H9 (cell line): ENCODE data around the gene THOC7. TPM values are rescaled to one million over a fixed set of nuclear protein-coding genes. Genes with fewer than 3 reads are reported as not detected.

Source experiments
- DNase-seq: peaks from one replicate; pipeline ENCODE4 v3.0.0-alpha.2; 2017
- H2AFZ ChIP-seq: one replicate; pipeline ENCODE4 v1.6.1; 2013; ENCODE audit warnings: mild to moderate bottlenecking, low read length, control low read depth, moderate library complexity
- H2AK5ac ChIP-seq: 2 replicates; pipeline ENCODE4 v1.6.1; 2013; ENCODE audit warnings: low read length, control low read depth, mixed read lengths; ENCODE audit not compliant: insufficient read length
- H2BK120ac ChIP-seq: one replicate; pipeline ENCODE4 v1.6.1; 2013; ENCODE audit warnings: low read depth, mild to moderate bottlenecking, low read length, control low read depth, inconsistent platforms; ENCODE audit not compliant: poor library complexity, severe bottlenecking
- H2BK12ac ChIP-seq: 2 replicates; pipeline ENCODE4 v1.6.1; 2013; ENCODE audit warnings: low read length, control low read depth, mixed read lengths, low read depth; ENCODE audit not compliant: insufficient read length
- H2BK15ac ChIP-seq: 2 replicates; pipeline ENCODE4 v1.6.1; 2013; ENCODE audit warnings: low read depth, low read length, control low read depth
- H2BK20ac ChIP-seq: one replicate; pipeline ENCODE4 v1.6.1; 2013; ENCODE audit warnings: low read depth, mild to moderate bottlenecking, low read length, control low read depth, inconsistent platforms; ENCODE audit not compliant: poor library complexity, severe bottlenecking
- H2BK5ac ChIP-seq: 2 replicates; pipeline ENCODE4 v1.6.1; 2013; ENCODE audit warnings: low read length, control low read depth, mixed read lengths; ENCODE audit not compliant: insufficient read length
- H3K14ac ChIP-seq: 2 replicates; pipeline ENCODE4 v1.6.1; 2013; ENCODE audit warnings: low read length, control low read depth; ENCODE audit not compliant: insufficient read depth
- H3K18ac ChIP-seq: 2 replicates; pipeline ENCODE4 v1.6.1; 2013; ENCODE audit warnings: low read depth, mild to moderate bottlenecking, mixed read lengths, low read length, control low read depth; ENCODE audit not compliant: insufficient read length
- H3K23ac ChIP-seq: 2 replicates; pipeline ENCODE4 v1.6.1; 2013; ENCODE audit warnings: low read length, control low read depth, mixed read lengths, low read depth; ENCODE audit not compliant: insufficient read length
- H3K23me2 ChIP-seq: 2 replicates; pipeline ENCODE4 v1.6.1; 2013; ENCODE audit warnings: low read depth, mild to moderate bottlenecking, mixed read lengths, low read length, control low read depth; ENCODE audit not compliant: insufficient read length, poor library complexity, severe bottlenecking
- H3K27ac ChIP-seq: 2 replicates; pipeline ENCODE4 v1.5.1; 2013; ENCODE audit warnings: low read length, control low read depth, mixed read lengths, low read depth; ENCODE audit not compliant: insufficient read length
- H3K27me3 ChIP-seq: 2 replicates; pipeline ENCODE4 v1.6.1; 2013; ENCODE audit warnings: low read length, control low read depth, inconsistent platforms; ENCODE audit not compliant: insufficient read depth
- H3K4ac ChIP-seq: 2 replicates; pipeline ENCODE4 v1.6.1; 2013; ENCODE audit warnings: low read depth, mild to moderate bottlenecking, control low read depth, inconsistent platforms, low read length, moderate library complexity
- H3K4me1 ChIP-seq: 2 replicates; pipeline ENCODE4 v1.6.1; 2013; ENCODE audit warnings: low read length, control low read depth, inconsistent platforms; ENCODE audit not compliant: insufficient read depth
- H3K4me2 ChIP-seq: 2 replicates; pipeline ENCODE4 v1.6.1; 2013; ENCODE audit warnings: low read length, control low read depth, mixed read lengths; ENCODE audit not compliant: insufficient read length, insufficient read depth
- H3K56ac ChIP-seq: 2 replicates; pipeline ENCODE4 v1.6.1; 2013; ENCODE audit warnings: low read depth, mild to moderate bottlenecking, mixed read lengths, low read length, control low read depth; ENCODE audit not compliant: insufficient read length
- H3K79me1 ChIP-seq: 2 replicates; pipeline ENCODE4 v1.6.1; 2013; ENCODE audit warnings: low read depth, mild to moderate bottlenecking, moderate library complexity, low read length, control low read depth, inconsistent platforms; ENCODE audit not compliant: insufficient read depth, poor library complexity, severe bottlenecking
- H3K79me2 ChIP-seq: 2 replicates; pipeline ENCODE4 v1.6.1; 2013; ENCODE audit warnings: low read length, control low read depth, inconsistent platforms; ENCODE audit not compliant: insufficient read depth
- H3K9ac ChIP-seq: 2 replicates; pipeline ENCODE4 v1.6.1; 2013; ENCODE audit warnings: low read length, control low read depth, mixed read lengths; ENCODE audit not compliant: insufficient read length; ENCODE audit errors: extremely low read depth
- H3K9me3 ChIP-seq: one replicate; pipeline ENCODE4 v1.6.1; 2013; ENCODE audit warnings: low read depth, low read length, inconsistent platforms; ENCODE audit not compliant: control insufficient read depth
- H3T11ph ChIP-seq: one replicate; pipeline ENCODE4 v1.6.1; 2013; ENCODE audit warnings: mild to moderate bottlenecking, low read length, control low read depth, inconsistent platforms
- H4K20me1 ChIP-seq: one replicate; pipeline ENCODE4 v1.6.1; 2013; ENCODE audit not compliant: control insufficient read depth, insufficient read length, insufficient read depth
- H4K5ac ChIP-seq: 2 replicates; pipeline ENCODE4 v1.6.1; 2013; ENCODE audit warnings: low read depth, mild to moderate bottlenecking, mixed read lengths, low read length, control low read depth; ENCODE audit not compliant: insufficient read length
- H4K8ac ChIP-seq: replicated peaks from 2 replicates; pipeline ENCODE4 v1.6.1; 2013; ENCODE audit warnings: low read length, control low read depth, mixed read lengths, low read depth; ENCODE audit not compliant: insufficient read length
- H4K91ac ChIP-seq: 2 replicates; pipeline ENCODE4 v1.6.1; 2013; ENCODE audit warnings: low read depth, mild to moderate bottlenecking, moderate library complexity, mixed read lengths, low read length, control low read depth; ENCODE audit not compliant: insufficient read length
- H3K27ac Mint-ChIP-seq, 3 experiments: 2 replicates in 2 of 3; 3 replicates in 1 of 3; pipeline ENCODE4 v1.8.0; 2020 to 2021; ENCODE audit warnings: mixed read lengths in 3 of 3, mild to moderate bottlenecking in 1 of 3, moderate library complexity in 1 of 3
- H3K27me3 Mint-ChIP-seq: 2 replicates; pipeline ENCODE4 v1.8.0; 2021; ENCODE audit warnings: low read depth, mild to moderate bottlenecking, moderate library complexity, mixed read lengths
- H3K36me3 Mint-ChIP-seq, 3 experiments: 2 replicates in 2 of 3; 3 replicates in 1 of 3; pipeline ENCODE4 v1.8.0; 2020 to 2021; ENCODE audit warnings: low read depth in 3 of 3, mixed read lengths in 3 of 3; ENCODE audit not compliant: insufficient read depth in 1 of 3
- H3K4me1 Mint-ChIP-seq, 2 experiments: 2 replicates each; pipeline ENCODE4 v1.8.0; 2020; ENCODE audit warnings: mixed read lengths in 2 of 2
- H3K4me3 Mint-ChIP-seq, 2 experiments: 2 replicates in 1 of 2; 3 replicates in 1 of 2; pipeline ENCODE4 v1.8.0; 2020 to 2021; ENCODE audit warnings: mild to moderate bottlenecking in 2 of 2, mixed read lengths in 2 of 2, moderate library complexity in 1 of 2
- H3K9me3 Mint-ChIP-seq, 2 experiments: 2 replicates in 1 of 2; 3 replicates in 1 of 2; pipeline ENCODE4 v1.8.0; 2020; ENCODE audit warnings: mild to moderate bottlenecking in 2 of 2, mixed read lengths in 2 of 2, moderate library complexity in 1 of 2
- CTCF ChIP-seq: fragments of 200-600 bp; sonication (generic); conservative IDR thresholded peaks from 3 replicates; pipeline ENCODE4 v1.8.0; 2021; ENCODE audit warnings: antibody characterized with exemption, mild to moderate bottlenecking
- WGBS: extraction: QIAGEN DNeasy Blood & Tissue Kit; methylation state at CpG from one replicate; pipeline ENCODE4 v1.1.7; 2013; ENCODE audit warnings: missing lambda C conversion rate, low lambda C conversion rate, mixed read lengths; ENCODE audit not compliant: insufficient read length; ENCODE audit errors: extremely low coverage; 5-methylcytosine and 5-hydroxymethylcytosine counted together
- total RNA-seq: library from RNA; stranded (reverse); gene quantifications from 2 replicates; pipeline ENCODE4 v1.2.1, GENCODE V29; 2021

Gene THOC7
- total RNA-seq, 1 experiment from 2014 or later: 63.3 TPM

GRCh38 chr3:63905731-63906620 is 42.4 kb upstream of the THOC7 start:
- Mint-ChIP-seq H3K4me3 (no peak overlapping the region), H3K36me3 (peaks cover 7 to 21% (median 9%) of the 10 kb centered on the region in 3 experiments; a peak in 6 of 7 replicates), H3K27ac (no peak overlapping the region), H3K4me1 (peaks cover 6 to 11% of the 10 kb centered on the region in 2 experiments), H3K9me3 (no peaks in the 10 kb centered on the region; a peak in 1 of 5 replicates), H3K27me3 (no peaks in the 10 kb centered on the region; the same call in 1 of the 2 replicates)
- no peaks in the 10 kb centered on the region for H3K27me3 ChIP-seq
- no peak overlapping the region for H2BK15ac ChIP-seq
- no peaks in the 10 kb centered on the region for H3K79me1 ChIP-seq
- no peak overlapping the region for H4K8ac ChIP-seq
- H3K4me1 ChIP-seq: no peaks in the 10 kb centered on the region
- H4K20me1 ChIP-seq: no peaks in the 10 kb centered on the region
- no peak overlapping the region for H3T11ph ChIP-seq
- no peak overlapping the region for H3K4me2 ChIP-seq
- H3K56ac ChIP-seq: no peak overlapping the region
- H3K9ac ChIP-seq: no peak overlapping the region
- H2BK5ac ChIP-seq: no peak overlapping the region
- no peak overlapping the region for H3K4ac ChIP-seq
- H4K91ac ChIP-seq: no peak overlapping the region
- no peaks in the 10 kb centered on the region for H3K79me2 ChIP-seq
- H3K9me3 ChIP-seq: no peaks in the 10 kb centered on the region
- H3K27ac ChIP-seq: no peak overlapping the region
- no peak overlapping the region for H2BK12ac ChIP-seq
- no peak for TF ChIP-seq CTCF
- H2BK120ac ChIP-seq: no peak overlapping the region
- H3K18ac ChIP-seq: no peak overlapping the region
- no peak overlapping the region for H2AK5ac ChIP-seq
- WGBS: no CpG with 5 or more reads among the region's 4 CpGs
- H3K23ac ChIP-seq: no peak overlapping the region
- H2BK20ac ChIP-seq: no peak overlapping the region
- H3K14ac ChIP-seq: no peak overlapping the region
- no peak overlapping the region for H2AFZ ChIP-seq
- DNase-seq: no peak
- no peaks in the 10 kb centered on the region for H3K23me2 ChIP-seq
- no peak overlapping the region for H4K5ac ChIP-seq
